NCI-H1105 (cell line): ENCODE measurements around the gene NHS.

Experiments used
- DNase-seq: peaks from one replicate; lab custom pipeline; 2025; lab: John Stamatoyannopoulos, UW

NHS gene

DNA sequence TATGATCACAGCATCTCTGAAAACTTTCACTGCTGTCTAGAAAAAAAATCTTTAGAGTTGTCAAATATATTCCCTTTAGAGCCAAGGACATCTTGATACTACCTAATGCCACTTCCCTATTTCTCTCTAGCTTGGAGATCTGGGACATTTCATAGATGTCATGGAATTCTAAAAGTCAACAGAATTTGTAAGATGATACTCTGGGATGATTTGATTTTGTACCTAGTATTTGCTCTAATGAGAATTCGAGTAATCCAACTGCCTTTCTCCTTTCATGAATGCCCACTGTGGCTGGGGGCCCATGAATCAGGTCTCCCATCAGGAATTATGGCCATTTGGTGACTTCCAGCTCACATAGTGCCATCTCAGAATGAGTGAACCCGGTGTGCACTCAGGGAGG is 73.2 kb downstream of the NHS start:
- no peak for DNase-seq

DNA sequence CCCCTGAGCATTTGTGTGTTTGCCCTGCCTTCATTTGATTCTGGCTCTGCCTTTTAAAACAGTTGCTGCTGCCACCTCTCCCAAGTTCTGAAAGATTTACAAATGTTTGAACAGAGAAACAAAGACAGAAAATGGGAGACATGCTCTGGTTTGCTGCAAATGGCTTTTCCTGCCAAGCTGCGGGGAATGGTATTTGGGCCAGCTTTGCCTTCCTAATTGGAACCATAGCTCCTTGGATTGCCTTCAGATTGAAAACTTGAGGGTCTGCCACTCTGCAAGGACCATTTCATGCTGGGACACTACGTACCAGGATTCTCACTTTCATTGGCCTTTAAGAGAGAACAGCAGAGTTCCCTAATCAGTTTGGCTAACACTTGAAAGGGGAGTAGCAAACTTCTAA is 74.9 kb downstream of the NHS start:
- DNase-seq: no peak

DNA sequence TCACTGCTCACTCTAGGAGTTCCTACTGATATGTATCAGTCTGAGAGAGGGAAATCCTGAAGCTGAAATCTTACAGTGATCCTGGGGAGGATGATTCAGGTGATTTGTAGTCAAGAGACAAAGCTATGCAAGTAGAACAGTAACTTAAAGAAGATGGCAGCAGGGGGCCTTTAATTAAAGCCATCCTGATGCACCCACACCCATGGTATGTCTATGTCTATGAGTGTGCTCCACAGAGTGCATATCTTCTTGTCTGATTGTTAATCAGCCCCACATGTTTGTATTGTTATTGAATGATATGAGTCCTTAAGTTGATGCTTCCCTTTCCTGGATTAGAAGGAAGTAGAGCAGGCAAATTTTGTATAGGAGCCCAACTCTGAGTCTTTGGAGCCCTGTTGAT is 78.8 kb downstream of the NHS start:
- DNase-seq: no peak

DNA sequence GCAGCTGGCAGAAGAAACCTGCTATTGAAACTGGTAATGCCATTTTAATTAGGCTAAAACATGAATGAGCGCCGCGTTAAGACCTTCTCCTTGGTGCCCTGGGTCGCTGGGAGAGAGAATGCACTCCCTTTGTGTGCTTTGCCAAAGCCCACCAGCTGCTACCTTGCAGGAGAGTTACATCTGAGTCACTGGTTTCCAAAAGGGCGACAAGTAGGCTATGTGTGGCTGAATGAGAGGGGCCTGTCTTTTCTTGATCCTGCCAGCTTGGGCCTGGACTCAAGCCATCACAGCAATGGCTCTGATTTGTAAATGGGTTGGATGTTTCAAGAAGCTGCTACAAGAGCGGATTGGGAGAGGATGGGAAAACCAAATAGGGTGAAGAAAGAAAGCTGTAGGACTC is 81.5 kb downstream of the NHS start:
- peak; percentile 67 for DNase-seq

DNA sequence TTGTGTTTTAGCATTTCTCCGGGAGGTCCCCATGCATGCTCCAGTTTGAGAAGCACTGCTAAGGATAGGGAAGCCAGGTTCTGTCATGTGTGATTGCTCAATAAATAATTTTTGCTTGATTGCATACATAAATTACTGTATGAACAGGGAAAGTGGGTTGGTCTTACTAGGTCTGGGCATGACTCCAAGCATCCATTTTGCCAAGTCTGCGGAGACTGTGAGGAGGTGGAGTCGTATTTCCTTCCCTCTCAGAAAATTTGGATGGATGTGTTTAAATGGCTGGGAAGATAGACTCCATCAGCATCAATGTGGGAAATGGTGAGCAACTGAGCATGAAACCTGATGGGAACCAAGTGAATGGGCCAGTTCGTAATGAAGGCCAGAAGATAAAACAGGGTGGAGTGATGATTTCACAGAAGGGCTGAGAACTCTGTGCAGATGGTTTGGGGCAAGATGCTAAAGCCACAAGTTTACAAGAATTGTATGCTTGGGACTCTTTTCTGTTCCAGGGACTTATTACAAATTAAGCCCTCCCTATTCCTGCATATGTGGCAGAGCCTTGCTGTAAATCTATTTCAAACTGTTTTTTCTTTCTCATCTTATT is 84.1 kb downstream of the NHS start:
- DNase-seq: peak; percentile 81

DNA sequence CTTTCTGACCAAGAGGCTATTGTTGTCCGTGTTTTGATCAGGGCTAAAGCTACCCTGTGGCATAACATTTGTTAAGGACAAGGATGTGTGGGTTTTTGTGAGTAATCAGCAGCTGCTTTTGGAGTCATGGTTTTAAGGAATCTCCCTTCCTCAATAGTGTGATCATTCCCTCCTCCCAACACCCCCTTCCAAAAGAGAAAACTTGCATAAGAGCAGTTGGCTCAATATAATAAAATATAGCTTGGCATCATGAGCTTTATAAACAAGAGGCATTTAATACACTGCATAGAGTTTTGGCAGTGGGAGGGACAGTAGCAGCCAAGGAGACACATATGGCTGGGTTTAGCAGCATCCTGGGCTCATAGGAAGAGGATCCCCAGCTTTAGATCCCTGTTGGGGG is 84.7 kb downstream of the NHS start:
- no peak for DNase-seq

DNA sequence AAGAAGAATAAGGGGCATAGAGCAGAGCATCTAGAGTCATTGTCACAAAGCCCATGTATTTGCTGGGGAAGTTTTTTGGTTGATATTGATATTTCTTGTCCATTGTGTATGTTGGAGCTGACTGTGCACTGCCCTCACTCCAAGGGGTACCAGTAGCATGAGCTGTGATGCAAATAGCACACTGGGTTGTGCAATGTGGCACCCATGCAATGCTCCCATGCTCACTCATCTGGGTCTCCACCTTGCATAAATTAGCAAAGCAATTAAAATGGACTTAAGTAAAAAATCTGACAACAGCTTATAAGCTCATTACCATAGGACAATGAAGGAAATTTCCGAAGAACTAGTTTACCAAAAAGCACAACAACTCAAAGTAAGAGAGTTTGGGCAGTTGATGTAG is 87.9 kb downstream of the NHS start:
- no peak for DNase-seq

DNA sequence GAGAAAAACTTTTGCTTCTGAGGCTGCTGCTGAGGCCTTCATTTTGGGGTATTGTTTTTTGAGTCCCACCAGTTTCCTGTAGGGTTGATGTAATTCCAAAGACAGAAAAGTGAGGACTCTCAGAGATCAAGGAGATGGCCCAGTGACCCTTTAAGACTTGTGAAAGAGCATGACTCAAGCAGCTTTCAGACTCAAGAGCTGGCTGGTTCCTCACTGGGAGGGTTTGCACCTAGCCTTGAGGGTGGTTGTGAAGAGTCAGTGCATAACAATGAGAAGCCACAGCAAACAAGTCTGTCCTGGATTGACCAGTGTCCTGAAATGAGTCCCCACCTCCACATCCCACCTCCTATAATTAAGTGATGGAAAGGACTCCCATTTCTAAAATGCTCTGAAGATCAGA is 89.2 kb downstream of the NHS start:
- DNase-seq: no peak

DNA sequence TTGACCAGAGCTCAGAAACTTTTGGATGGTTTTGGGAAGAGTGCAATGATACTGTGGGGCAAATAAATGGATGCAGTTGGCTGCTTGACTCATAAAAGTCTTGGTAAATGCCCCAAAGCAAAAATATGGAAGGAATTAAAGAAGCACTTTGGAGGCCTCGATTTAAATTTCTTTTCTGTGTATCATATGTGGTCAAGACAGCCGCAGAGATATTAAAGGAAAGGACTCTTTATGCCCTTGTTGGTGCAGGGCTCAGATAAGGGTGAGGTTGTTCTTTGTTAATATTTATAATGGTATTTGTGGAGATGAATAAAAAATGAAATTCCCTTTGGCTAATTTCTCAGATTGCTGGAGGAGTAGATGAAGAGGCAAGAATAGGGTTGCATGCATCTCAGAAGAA is 90.2 kb downstream of the NHS start:
- no peak for DNase-seq

DNA sequence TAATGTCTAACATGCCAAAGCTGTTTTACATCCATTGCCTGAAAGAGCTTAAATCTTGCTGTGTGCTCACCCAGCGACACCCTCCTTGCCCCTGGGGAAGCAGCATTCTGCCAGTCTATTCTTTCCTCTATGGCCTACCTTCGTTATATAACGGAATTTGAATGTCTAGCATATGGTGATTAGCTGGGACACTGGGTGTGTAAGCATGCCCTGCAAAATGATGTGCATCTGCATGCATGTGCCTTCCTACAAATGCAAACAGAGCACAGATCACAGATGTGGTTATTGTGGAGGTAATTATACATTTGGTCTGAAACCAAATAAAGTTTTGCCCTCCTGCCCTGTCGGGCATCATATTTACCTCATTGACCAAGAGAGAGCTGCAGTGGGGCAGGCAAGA is 90.8 kb downstream of the NHS start:
- DNase-seq: no peak

DNA sequence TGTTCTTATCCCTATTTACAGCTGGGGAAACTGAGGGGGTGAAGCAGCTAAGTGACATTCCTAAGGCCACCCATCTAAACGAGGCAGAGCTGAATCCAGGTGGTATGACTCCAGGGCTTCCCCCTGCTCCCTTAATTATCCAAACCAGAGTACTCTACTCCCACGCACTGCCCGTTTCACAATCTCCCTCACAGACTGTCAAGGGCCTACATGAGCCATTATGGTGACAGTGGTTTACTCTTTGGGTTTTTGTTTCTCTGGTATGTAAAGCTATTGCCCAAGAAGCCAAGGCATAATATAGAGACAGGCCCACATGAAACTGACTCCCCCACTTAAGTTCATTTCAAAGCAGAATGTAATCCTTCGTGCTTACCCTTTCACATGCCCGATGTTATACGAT is 95.1 kb downstream of the NHS start:
- no peak for DNase-seq

DNA sequence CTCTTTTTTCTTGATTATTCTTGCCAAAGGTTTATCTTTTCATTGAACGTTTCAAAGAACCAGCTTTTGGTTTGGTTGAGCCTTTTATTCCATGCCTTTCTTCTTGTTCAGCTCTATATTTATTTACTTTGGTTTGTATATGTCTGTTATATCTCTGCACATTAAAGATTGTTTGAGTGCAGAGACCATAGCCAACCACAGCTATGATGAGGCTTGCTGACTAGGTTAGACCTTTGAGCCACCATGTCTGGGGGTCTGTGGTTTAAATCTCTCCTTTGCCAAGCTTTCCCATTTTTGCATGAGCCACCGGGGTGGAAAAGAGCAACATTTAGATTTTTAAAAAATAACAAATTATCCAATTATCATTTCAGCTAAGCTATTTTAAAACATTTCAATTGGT is 96.1 kb downstream of the NHS start:
- DNase-seq: no peak

DNA sequence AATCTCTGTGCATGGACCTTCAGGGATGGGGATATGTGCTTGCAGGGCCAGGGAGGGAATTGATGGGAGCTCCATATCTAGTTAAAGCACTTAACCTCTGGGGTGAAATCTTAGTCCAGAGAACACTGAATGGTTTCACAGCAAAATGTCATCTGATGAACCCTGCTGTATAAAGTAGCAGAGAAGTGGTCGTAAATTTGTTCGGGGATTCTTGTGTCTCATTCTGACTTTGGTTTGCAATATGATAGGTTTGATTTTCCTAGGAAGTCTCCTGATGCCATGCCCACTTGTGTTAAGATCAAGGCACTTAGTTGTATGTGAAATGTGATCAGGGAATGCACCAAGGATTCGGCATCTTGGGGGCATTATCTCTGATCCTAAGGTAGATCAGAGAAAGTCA is 96.9 kb downstream of the NHS start:
- DNase-seq: no peak

DNA sequence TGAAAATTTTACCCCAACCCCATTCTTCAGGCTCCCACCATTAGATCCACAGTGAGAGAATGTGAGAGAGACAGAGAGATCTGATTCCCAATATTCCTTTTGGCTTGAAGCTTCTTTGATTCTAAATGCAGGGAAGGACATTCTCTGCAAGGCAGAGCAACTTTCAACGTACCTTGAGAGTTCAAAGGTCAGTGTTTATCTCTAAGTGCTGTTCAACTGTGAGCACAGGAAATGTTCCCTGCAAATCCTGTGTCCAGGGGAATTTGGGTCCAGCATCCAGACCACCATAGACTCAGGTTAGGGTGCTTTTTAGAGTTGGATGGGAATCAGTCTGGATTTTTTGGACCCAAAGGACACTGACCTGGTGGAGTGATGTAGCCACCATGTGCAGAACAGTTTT is 97.4 kb downstream of the NHS start:
- DNase-seq: no peak

DNA sequence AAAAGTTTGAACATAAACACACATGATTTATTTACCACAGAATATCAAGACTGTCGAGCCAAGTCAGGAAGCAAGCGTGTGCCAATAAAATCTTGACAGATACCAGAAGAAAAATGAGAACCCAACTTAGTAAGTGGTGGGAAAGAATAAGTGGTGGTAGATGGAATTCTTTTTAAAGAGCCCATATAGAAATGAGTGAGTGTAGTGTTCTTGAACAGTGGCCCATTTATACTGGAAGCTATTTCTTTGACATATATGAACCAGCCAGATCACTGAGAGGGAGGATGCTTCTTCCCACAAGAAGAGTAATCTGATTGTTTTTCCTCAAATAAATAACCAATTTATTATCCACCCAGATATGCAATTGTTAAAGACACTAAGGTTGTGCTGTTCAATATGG is 98.0 kb downstream of the NHS start:
- no peak for DNase-seq

DNA sequence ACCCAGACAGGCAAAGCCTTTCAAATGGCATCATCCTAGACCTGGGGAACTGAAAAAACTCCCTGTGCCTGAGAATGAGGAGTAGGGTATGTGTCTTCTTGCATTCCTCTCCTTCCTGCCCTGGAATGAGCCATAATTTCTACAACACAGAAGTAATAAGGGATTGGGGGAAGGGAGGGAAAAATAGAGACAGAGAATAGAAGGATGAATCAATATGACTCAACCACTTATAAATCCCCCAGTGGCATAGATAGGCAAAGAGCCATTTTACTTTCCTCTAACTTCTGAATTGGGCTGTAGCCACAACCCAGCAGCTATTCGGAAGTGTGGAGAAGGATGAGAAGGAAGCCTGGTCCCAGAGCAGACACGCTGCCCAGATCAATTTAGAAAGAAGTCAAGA is 99.9 kb downstream of the NHS start:
- DNase-seq: no peak

DNA sequence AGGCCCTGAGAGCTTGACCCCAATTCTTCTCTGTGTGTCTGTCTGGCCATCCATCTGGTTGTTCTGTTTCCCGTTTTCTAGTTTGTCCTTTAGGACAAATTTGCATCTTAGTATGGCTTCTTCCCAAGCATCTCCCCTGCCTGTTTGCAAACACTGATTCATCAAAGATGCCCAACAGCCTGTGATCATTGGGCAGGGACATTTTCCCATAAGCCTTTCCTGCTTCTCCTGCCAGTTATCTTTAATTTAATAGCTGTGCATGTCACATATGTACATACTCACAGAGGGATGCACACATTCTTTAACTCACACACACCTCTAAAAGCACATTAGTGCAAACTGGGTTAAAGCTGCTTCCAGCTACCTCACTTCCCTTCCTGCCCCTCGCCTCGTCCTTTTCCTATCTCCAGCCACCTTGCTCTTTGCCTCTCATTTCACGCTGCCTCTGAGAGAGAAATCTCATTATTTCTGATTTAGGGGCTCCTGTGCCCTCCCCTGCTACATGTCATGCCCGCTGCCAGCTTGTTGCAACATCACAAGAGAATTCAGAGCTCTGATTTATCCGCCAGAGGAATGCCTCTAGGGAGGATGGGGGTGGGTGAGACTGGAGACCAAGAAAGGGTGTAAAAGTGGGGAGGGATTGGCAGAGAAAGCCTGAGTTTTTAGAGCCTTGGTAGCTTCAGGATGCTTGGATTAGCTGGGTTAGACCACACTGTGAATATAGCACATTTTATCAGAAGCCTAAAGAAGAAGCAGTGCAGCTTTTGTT is 100.6 kb downstream of the NHS start:
- no peak for DNase-seq

DNA sequence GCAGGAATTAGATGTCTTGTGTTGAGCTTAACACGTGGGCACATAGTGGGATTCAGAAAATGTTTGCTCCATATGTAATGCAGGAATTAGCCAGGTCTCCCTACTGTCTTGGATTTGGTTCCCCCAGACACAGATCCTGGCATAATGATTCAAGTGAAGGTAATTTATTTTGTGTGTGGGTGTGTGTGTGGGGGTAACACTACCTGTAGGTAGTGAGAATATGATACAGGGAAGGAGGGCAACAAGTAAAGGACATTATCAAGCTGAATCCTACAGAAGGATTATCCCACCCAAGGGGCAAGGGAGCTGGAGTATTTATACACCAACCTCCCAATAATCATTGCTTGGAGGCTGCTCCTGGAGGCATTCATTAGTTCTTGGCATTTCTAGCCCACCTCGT is 101.4 kb downstream of the NHS start:
- DNase-seq: no peak

DNA sequence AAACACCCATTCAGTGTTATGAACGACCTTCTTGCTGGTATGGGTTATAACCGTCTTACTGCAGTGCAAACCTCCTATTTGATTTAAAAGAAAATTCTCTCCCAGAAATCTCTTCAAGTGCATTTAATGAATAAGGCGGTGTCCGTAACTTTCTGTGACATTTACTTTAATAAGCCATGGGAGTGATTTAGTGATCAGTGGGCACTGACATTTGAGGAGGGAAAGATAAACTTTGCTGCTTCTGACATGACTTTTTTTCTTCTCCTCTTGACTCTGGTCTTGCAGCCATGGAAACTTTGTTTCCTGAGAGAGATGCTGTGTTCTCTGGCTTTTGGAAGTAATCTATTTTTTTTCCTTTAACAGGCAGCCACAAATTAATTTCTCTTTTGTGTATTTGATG is 106.1 kb downstream of the NHS start:
- no peak for DNase-seq

DNA sequence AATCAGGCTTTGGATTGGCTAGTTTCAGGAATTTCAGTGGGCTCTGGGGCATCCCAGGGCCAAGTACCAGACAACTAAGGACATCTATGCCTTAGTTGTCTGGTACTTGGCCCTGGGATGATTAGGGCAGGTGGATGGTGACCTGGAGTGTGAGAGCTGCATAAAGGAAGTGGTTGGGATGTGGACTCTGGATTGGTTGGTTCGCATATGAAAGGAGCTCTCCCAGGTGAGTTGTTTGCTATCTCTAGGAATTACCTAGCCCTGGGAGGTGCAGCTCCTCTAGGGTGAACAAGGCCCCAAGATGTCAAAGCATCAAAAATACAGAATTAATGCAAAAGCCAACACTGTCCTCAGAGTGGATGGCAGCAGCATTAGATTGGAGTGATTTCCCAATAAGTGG is 109.6 kb downstream of the NHS start:
- no peak for DNase-seq

DNA sequence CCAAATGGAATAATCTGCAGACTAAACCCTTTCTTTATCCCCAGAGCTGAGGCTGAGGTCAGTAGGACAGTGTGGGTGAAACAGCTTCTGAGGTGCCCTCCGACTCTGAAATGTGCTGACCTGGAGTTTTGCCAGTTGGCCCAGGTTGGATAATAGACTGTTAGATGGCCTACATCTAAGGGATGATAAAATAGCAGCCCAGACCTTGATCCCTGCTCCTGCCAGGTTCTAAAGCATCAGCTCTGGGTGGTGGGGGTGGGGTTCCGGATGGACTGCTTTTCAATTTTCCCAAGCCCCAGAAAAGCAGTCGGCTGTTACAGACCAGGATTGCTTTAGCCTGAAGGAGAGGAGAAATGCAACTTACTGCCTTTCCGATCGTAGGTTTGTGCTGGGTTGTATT is 110.4 kb downstream of the NHS start:
- no peak for DNase-seq

DNA sequence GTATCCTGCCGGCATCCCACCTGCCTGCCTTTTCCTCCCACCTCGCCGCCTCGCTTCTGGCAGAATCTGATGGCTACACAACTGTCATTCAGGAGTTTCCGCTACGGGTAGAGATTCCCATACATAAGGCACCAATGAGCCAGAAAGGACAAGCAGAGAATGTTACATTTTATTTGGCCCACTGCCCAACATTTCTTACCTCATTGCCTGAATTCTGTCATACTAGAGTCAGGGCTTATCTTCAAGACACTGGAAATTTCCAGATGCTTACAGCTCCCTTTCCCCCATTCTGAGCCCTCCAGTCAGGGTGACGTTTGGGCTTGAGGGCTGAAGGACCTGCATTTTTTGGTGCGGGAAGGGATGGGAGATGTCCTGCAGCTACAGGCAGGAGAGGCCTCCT is 113.0 kb downstream of the NHS start:
- DNase-seq: no peak

DNA sequence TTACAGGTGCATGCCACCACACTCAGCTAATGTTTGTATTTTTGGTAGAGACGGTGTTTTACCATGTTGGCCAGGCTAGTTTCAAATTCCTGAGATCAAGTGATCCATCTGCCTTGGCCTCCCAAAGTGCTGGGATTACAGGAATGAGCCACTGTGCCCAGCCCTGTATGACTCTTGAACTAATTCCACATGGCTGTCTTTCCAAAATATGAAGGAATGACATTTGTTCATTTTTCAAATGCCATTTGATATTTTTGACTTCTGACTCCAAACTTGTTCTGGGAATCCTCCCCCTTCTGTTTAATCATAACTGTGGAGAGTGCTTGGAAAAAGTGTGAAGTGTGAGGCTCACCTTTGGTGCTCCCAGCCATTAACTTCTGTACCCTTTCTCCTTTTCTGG is 119.2 kb downstream of the NHS start:
- DNase-seq: no peak

DNA sequence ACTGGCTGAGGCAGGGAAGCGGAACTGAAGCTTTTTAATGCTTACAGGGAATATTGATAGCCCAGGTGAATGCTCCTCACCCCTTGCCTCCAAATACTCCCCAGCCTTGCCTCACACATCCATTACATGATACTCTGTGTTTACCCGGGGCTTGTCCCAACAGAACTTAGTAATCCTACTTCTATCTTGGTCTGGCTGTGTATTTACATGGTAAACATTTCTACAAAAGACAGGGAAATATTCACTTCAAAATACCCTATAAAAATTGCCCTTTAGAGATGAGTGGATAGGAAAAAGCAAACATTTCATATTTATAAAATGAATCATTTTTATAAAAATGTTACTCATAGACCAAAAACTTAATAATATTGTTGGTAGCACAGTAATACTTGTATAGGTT is 120.1 kb downstream of the NHS start:
- no peak for DNase-seq
